Measurements from ENCODE around the gene PPARG.

The PPARG gene

GRCh38 chr3:12312010-12312409 lies 23.1 kb downstream of the PPARG start:
- DNase-seq (ENCODE audit: low read depth in 2 of 2), result no peak

GRCh38 chr3:12313519-12313918 lies 24.6 kb downstream of the PPARG start:
- DNase-seq (ENCODE audit: low read depth in 2 of 2), result no peak

GRCh38 chr3:12316253-12316652 lies 27.4 kb downstream of the PPARG start:
- no peak for DNase-seq (ENCODE audit: low read depth in 2 of 2)

- DNase-seq (ENCODE audit: low read depth in 2 of 2), result no peak
Measured at GRCh38 chr3:12316729-12317351, 28.0 kb downstream of the PPARG start.

- no peak for DNase-seq (ENCODE audit: low read depth in 2 of 2)
Measured at GRCh38 chr3:12317914-12318313, 29.0 kb downstream of the PPARG start.

GRCh38 chr3:12318758-12319621 lies 30.1 kb downstream of the PPARG start:
- DNase-seq (ENCODE audit: low read depth in 2 of 2), result no peak

- DNase-seq (ENCODE audit: low read depth in 2 of 2), result no peak
Measured at GRCh38 chr3:12321015-12321414, 32.1 kb downstream of the PPARG start.

GRCh38 chr3:12323237-12323636 lies 34.4 kb downstream of the PPARG start:
- no peak for DNase-seq (ENCODE audit: low read depth in 2 of 2)

- DNase-seq (ENCODE audit: low read depth in 2 of 2), result no peak
Measured at GRCh38 chr3:12325586-12326515, 37.0 kb downstream of the PPARG start.

- DNase-seq (ENCODE audit: low read depth in 2 of 2), result no peak
Measured at GRCh38 chr3:12327021-12327420, 38.2 kb downstream of the PPARG start.

- no peak for DNase-seq (ENCODE audit: low read depth in 2 of 2)
Measured at GRCh38 chr3:12328132-12328836, 39.4 kb downstream of the PPARG start.

- DNase-seq (ENCODE audit: low read depth in 2 of 2), result no peak
Measured at GRCh38 chr3:12328837-12329462, 40.1 kb downstream of the PPARG start.

- DNase-seq (ENCODE audit: low read depth in 2 of 2), result no peak
Measured at GRCh38 chr3:12334786-12335185, 45.9 kb downstream of the PPARG start.

- no peak for DNase-seq (ENCODE audit: low read depth in 2 of 2)
Measured at GRCh38 chr3:12335421-12335820, 46.6 kb downstream of the PPARG start.

GRCh38 chr3:12336099-12336498 lies 47.2 kb downstream of the PPARG start:
- DNase-seq (ENCODE audit: low read depth in 2 of 2), result no peak

- DNase-seq (ENCODE audit: low read depth in 2 of 2), result no peak
Measured at GRCh38 chr3:12338595-12339546, 50.0 kb downstream of the PPARG start.

GRCh38 chr3:12339701-12340480 lies 51.0 kb downstream of the PPARG start:
- no peak for DNase-seq (ENCODE audit: low read depth in 2 of 2)

- no peak for DNase-seq (ENCODE audit: low read depth in 2 of 2)
Measured at GRCh38 chr3:12340506-12340905, 51.6 kb downstream of the PPARG start.

- no peak for DNase-seq (ENCODE audit: low read depth in 2 of 2)
Measured at GRCh38 chr3:12342151-12342550, 53.3 kb downstream of the PPARG start.

All from activated CD8-positive, alpha-beta memory T cell treated with anti-CD3 and anti-CD28 coated beads for 4 hours (primary cell).